Activated naive CD8-positive, alpha-beta T cell treated with anti-CD3 and anti-CD28 coated beads, Interleukin-2, amount 50 U/mL, for 16 hours (primary cell): ENCODE results near the gene PRICKLE3.
"Not testable (repeated sequence)": the region's sequence is repeated elsewhere in the genome, so short reads cannot be mapped to it uniquely, and the experiment has no call there.

Experiments used
- DNase-seq: peaks from one replicate; pipeline ENCODE4 v3.0.0-alpha.2; 2020; ENCODE audit warnings: low read depth, low spot score

Gene PRICKLE3

GRCh38 chrX:49160908-49161307 is 25.3 kb downstream of the PRICKLE3 start:
- no peak for DNase-seq

- DNase-seq: no peak
Measured at GRCh38 chrX:49157194-49157593, 29.0 kb downstream of the PRICKLE3 start.

DNA sequence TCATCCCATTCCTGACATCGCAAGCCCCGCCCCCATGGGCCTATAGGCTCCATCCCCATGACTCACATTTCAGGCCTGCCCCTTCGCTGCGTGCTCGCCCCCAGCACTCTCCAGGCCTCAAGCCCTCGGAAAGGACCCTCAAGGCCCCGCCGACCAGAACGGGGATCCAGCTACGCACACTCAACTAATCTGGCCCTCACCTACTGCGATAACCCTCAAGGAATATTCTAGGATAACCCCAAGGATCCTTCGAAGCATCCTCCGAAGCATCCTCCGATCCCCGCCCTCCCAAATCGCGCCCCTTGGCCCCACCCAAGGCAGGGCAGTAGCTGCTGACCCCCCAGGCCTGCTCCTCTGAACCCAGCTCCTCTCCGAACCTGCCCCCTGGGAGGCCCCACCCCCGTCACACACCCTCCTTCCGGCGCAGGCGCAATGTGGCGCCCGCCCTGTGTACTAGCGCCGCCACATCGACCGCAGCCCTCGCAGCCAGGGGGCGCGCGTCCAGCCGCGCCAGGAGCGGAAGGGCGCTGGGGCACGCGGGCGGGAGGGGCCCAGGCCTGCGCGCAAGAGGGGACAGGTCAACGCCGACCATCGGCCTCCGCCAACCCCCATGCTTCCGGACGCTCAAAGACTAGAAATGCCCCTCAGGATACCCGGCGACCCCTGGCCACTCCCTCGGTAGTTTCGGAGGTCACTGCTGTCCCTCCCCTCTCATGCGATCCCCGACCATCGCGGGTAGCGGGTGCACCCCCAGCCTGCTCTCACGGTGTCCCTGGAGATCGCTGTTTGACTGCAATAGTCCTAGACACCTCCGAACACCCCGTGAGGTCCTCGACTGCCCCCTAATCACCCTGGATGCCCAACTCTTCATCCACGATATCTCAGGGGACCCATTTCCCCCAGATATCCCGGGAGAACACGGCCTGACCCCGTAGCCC is 30.0 kb downstream of the PRICKLE3 start:
- DNase-seq: peak; percentile 60

DNA sequence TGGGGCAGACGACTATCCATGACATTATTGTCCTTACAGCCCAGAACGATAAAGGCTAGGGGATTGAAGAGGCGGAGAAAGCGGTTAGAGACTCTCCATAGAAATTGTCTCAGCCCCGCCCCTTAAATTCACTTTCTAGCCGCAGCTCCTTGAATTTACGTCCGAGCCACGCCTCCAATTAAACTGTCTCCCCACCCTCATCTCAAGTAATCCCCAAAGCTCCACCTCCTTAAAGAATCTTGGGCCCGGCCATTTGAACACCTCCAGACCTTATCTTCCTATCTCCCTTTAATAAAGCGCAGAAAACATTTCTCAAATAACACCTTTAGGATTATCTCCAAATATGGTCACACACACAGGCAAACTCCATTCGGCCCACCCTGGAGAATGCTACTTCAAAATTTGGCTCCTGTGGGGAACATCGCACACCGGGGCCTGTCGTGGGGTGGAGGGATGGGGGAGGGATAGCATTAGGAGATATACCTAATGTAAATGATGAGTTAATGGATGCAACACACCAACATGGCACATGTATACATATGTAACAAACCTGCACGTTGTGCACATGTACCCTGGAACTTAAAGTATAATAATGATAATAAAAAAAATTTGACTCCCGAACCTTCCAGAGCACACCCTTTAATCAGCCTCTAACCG is 30.8 kb downstream of the PRICKLE3 start:
- no peak for DNase-seq

GRCh38 chrX:49153467-49153866 is 32.7 kb downstream of the PRICKLE3 start:
- DNase-seq: no peak

DNA sequence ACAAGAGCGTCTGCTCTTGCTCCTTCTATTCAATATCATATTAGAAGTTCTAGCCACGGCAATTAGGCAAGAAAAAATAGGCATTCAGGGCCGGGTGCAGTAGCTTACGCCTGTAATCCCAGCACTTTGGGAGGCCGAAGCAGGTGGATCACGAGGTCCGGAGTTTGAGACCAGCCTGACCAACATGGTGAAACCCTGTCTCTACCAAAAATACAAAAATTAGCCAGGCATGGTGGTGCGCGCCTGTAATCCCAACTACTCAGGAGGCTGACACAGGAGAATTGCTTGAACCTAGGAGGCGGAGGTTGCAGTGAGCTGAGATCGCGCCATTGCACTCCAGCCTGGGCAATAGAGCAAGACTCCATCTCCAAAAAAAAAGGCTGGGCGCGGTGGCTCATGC is 36.9 kb downstream of the PRICKLE3 start:
- DNase-seq: not testable (repeated sequence)

GRCh38 chrX:49148390-49149100 is 37.6 kb downstream of the PRICKLE3 start:
- not testable (repeated sequence) for DNase-seq

DNA sequence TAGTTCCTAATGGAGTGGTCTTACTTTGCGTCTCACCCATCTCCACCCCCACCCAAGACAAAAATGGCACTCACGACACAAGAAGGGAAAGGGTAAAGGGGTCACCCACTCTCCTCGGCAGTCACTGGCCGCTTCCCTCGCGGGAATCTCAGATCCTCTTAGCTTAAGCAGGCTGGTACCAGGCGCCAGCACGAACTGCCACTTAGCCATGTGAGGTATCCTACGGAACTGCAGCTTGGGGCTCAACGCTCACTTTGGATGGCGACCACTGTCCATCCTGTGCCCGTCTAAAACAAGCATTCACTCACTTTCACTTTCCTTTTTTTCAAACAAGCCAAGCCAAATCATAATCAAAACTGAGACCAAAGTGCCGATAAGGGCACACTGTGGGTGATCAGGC is 38.2 kb downstream of the PRICKLE3 start:
- DNase-seq: no peak

GRCh38 chrX:49147282-49147681 is 38.9 kb downstream of the PRICKLE3 start:
- no peak for DNase-seq

DNA sequence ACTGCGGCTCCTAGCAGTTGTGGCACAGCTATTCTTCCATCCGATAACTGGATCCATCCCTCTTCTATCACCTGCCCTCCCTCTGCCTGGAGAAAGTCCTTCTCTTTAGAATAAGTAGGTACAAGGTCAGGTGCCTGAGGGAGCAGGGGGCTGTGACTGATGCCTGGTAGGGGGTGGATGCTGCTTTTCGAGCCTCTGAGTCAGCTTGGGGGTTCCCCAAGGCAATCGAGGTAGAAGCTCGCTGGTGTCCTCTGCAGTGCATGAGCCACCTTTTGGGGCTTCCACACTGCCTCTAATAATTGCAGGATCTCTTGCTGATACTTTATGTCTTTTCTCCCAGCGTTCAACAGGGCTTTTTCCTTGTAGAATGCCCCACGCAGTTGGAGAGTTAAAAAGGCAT is 43.0 kb downstream of the PRICKLE3 start:
- not testable (repeated sequence) for DNase-seq

GRCh38 chrX:49142264-49142663 is 43.9 kb downstream of the PRICKLE3 start:
- DNase-seq: not testable (repeated sequence)

DNA sequence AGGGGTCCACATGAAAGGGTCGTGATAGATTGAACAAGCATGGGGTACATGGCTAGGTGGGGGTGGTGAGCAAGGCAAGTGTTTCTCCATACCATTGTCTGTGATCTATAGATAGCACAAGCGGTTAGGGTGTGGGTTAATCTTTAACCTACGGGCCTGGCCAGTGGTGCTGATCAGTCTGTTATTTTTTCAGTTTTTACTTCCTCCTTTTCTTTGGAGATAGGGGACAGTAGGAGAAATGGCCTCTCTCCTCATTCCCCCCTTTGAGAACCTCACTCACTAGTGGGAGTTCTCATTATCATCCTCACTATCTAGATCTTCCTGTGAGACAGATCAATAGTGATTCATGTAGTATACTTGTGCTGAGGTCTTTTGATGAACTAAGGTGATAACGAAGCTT is 46.5 kb downstream of the PRICKLE3 start:
- no peak for DNase-seq

DNA sequence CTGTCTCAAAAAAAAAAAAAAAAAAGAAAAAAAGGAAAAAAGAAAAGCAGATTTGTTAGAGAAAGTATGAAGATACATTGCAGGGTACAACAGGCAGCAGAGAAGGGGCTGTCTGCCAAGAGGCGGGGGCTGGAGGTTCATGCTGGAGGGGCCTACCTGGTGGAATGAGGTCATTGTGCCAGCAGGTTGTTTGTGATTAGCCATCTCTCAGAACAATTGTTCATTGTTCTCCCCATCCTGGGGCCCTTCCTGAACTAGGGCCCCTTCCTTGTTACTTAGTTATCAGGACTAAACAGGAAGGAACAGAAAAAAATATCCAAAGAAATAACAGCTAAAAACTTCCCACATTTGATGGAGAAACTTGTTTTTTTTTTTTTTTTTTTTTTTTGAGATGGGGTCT is 48.7 kb downstream of the PRICKLE3 start:
- no peak for DNase-seq

GRCh38 chrX:49133759-49134158 is 52.4 kb downstream of the PRICKLE3 start:
- no peak for DNase-seq

- DNase-seq: not testable (repeated sequence)
Measured at GRCh38 chrX:49132275-49132674, 53.9 kb downstream of the PRICKLE3 start.

DNA sequence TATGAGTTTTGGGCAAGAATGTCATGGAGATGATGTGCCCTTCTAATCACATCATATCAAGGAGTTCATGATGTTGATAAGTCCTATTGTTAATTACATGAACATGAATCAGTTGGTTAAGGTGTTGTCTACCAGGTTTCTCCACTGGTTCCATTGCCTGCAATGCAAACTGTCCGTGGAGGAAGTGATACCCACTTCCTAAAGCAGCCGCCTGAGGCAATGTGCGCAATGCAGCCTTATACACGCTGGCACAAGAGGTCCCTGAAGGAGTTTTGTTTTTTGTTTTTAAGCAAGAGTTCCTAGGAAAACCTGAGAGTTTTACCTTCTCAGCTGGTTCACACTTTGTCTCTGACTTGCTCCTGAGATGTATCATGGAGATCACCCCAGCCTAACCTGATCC is 56.7 kb downstream of the PRICKLE3 start:
- DNase-seq: no peak

DNA sequence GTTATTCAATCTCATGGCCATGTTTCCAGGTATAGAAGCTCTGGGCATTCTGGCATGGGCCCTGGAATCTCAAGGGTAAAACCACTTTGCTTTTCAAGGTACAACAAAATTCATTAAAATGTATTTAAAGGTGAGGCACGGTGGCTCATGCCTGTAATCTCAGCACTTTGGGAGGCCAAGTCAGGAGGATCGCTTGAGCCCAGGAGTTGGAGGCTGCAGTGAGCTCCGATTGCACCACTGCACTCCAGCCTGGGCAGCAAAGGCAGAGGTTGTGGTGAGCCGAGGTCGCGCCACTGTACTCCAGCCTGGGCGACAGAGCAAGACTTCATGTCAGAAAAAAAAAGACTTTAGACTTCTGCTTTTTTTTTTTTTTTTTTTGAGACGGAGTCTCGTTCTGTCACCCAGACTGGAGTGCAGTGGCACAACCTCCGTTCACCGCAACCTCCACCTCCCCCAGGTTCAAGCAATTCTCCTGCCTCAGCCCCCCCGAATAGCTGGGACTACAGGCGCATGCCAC is 58.4 kb downstream of the PRICKLE3 start:
- not testable (repeated sequence) for DNase-seq
